ENCODE data around the gene SYNE1.

SYNE1 gene

DNA sequence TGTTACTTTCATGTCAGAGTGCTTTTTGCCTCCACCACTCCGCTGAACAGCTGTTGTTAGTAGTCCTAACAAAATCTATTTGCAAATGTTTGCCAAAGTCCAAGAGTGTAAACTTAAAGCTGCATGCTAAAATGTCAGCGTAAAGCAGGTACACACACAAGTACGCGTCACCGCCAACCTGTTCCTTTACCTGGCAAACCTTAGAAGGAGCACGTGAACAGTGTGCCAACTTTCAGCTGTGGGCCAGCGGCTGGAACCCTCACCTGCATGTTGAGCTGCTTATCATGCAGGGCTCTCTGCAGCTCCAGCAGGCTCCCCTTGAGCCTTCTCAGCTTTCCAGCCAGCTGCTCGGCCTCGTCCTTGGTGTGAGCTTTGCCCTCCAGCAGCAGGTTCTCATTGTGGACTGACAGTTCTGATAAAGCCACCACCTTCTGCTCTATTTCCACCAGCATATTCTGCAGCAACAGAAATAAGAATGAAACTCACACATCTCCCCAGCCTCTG lies 359.3 kb downstream of the SYNE1 start:
- TF ChIP-seq, protein P1, sequence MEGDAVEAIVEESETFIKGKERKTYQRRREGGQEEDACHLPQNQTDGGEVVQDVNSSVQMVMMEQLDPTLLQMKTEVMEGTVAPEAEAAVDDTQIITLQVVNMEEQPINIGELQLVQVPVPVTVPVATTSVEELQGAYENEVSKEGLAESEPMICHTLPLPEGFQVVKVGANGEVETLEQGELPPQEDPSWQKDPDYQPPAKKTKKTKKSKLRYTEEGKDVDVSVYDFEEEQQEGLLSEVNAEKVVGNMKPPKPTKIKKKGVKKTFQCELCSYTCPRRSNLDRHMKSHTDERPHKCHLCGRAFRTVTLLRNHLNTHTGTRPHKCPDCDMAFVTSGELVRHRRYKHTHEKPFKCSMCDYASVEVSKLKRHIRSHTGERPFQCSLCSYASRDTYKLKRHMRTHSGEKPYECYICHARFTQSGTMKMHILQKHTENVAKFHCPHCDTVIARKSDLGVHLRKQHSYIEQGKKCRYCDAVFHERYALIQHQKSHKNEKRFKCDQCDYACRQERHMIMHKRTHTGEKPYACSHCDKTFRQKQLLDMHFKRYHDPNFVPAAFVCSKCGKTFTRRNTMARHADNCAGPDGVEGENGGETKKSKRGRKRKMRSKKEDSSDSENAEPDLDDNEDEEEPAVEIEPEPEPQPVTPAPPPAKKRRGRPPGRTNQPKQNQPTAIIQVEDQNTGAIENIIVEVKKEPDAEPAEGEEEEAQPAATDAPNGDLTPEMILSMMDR (IDR thresholded peaks at IDR 0.05; ENCODE audit: borderline replicate concordance, insufficient read depth, low read depth, low read length) = no peak
- no peak overlapping the region for H3K4me3 ChIP-seq (ENCODE audit: low read depth, low read length)

DNA sequence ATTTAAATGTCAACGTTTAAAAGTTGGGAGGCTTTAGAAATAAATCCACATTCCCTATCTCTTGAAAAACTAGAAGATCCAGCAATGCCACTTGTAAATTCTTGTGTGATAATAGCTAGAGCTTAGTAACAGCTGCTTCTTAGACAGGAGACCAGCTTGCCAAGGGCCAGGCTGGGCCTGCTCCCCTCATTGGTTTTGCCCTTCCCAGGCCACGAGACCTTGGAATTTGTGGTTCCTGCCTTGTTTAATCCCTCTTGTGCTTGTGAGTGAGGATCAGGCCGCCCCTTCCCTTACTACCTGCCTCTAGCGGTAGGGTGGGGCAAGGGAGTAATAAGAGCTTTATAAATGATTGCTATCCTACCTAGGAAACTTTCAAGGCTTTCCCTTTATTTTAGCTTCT lies 363.5 kb downstream of the SYNE1 start:
- no peak overlapping the region for H3K4me3 ChIP-seq (ENCODE audit: low read depth, low read length)
- TF ChIP-seq, protein P1 (IDR thresholded peaks at IDR 0.05; ENCODE audit: borderline replicate concordance, insufficient read depth, low read depth, low read length) = no peak

DNA sequence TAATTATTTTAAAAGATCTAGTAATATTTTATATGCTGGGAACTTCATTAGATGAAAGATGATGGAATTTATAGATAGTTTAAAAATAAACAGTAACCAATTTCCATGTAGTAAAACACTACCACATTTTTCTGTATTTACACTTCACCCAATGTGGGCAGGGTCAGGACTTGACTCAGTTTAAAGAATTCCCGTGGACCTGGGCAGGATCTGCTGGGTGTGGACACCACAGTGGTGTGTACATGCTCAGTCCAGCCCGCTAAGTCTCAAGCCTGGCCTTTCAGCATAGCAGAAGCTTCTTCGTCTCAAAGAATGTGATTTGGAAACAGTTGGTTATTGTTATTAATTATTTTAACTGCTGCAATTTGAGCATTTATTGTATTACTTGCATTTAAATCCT lies 364.2 kb downstream of the SYNE1 start:
- H3K4me3 ChIP-seq (ENCODE audit: low read depth, low read length) = no peak overlapping the region
- TF ChIP-seq, protein P1 (IDR thresholded peaks at IDR 0.05; ENCODE audit: borderline replicate concordance, insufficient read depth, low read depth, low read length) = no peak

DNA sequence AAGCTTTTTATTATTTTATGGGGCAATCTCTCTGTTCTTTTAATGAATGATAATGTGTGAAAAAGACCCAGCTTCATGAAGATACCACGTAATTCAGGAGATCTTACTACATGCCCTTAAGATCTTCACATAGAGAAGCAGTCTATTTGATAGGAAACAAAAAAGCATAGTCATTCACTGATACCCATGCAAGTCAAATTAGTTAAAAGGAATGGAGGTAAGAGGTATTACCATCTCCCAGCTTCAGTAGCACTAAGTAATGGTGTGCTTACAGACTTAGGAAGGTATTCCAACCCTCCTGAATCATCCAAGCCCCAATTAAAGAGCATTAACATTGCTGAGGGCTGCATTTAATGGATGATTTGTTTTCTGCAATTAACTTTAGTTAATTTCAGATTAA lies 364.7 kb downstream of the SYNE1 start:
- TF ChIP-seq, protein P1 (IDR thresholded peaks at IDR 0.05; ENCODE audit: borderline replicate concordance, insufficient read depth, low read depth, low read length) = no peak
- H3K4me3 ChIP-seq (ENCODE audit: low read depth, low read length) = no peak overlapping the region

DNA sequence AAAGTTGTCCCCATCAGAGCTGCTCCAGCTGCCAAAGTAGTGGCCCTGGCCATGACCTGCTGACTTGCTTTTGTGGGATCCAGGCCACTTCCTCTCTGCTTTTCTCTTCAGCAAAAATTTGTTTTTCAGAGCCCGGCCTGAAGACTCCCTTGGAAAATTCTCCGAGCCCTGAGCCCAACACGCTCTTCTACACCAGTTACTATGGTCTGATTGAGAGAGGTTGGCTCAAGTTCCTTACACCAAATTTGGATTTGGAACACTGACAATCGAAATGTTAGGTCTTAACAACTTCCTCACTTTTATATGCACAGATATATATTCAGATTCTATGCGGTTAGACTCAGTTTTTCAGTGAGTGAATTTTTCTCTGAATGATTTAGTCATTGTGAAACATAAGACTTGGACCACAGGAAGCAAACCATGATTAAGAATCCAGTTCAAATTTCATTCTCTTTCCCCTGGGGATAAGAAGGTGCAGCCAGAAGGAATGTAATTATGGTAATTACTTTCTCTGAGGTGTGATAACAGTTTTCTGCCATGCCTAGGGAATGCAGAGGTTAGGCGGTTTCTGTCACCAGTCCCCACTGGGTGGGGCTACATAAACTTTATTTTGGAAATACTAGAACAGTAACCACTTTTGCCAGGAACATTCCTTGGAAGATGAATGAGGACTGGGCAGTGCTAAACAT lies 365.2 kb downstream of the SYNE1 start:
- TF ChIP-seq, protein P1 (IDR thresholded peaks at IDR 0.05; ENCODE audit: borderline replicate concordance, insufficient read depth, low read depth, low read length) = no peak
- H3K4me3 ChIP-seq (ENCODE audit: low read depth, low read length) = no peak overlapping the region

DNA sequence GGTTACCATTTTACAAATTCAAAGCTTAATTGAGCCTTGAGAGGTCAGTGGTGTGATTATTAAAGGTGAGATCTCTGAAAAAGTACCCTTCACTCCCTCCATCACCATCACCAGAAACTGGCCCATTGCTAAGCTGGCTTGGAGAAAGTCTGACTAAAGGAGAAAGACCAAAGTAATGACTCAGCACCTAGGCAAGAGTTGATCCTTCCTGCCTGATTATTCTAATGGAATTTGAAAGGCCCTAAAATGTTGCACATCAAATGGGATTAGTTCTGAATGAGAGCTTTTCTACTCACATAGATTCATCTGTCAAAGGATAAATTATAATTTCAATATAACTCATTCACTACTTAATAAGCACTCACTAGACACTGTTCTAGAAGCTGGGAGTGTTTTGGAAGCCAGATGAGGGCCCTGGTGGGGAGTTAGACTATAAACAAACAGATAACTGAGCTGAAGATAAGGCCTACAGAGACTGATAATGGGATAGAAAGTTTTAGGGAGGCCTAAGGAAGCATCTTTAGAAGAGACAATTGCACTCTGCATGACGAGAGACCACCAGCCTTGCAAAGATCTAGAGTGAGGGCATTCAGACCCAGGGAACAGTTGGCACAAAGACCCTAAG lies 366.7 kb downstream of the SYNE1 start:
- no peak overlapping the region for H3K4me3 ChIP-seq (ENCODE audit: low read depth, low read length)
- TF ChIP-seq, protein P1 (IDR thresholded peaks at IDR 0.05; ENCODE audit: borderline replicate concordance, insufficient read depth, low read depth, low read length) = no peak
